Neural cell (in vitro differentiated cells): ENCODE data around the gene TGFBRAP1. TPM values are rescaled to one million over a fixed set of nuclear protein-coding genes. Genes with fewer than 3 reads are reported as not detected.

Experiments used
- H2AFZ ChIP-seq: fragments of 200-600, 300-800 bp; sonication (generic), shearing (Covaris generic); 2 replicates; pipeline ENCODE4 v1.6.0; 2014; ENCODE audit warnings: low read depth, mild to moderate bottlenecking, antibody characterized with exemption, low read length, moderate library complexity
- H3F3A ChIP-seq: fragments of 200-600 bp; shearing (Covaris generic); 2 replicates; pipeline ENCODE4 v1.6.1; 2016; ENCODE audit warnings: mild to moderate bottlenecking, moderate library complexity, mixed read lengths, antibody characterized with exemption, low read length; ENCODE audit not compliant: insufficient read depth, poor library complexity, severe bottlenecking
- H3K27ac ChIP-seq: fragments of 200-600, 300-800 bp; sonication (generic), shearing (Covaris generic); 2 replicates; pipeline ENCODE4 v1.5.1; 2014; ENCODE audit warnings: mild to moderate bottlenecking, low read length, moderate library complexity
- H3K27me3 ChIP-seq: fragments of 300-800, 200-600 bp; sonication (generic), shearing (Covaris generic); 2 replicates; pipeline ENCODE4 v1.6.0; 2014; ENCODE audit warnings: mild to moderate bottlenecking, low read depth, low read length, moderate library complexity; ENCODE audit not compliant: insufficient read depth
- H3K36me3 ChIP-seq: fragments of 300-800, 200-600 bp; sonication (generic), shearing (Covaris generic); 2 replicates; pipeline ENCODE4 v1.5.1; 2014; ENCODE audit warnings: mild to moderate bottlenecking, antibody characterized with exemption, low read length, moderate library complexity; ENCODE audit not compliant: insufficient read depth
- H3K4me2 ChIP-seq: fragments of 300-800, 200-600 bp; sonication (generic), shearing (Covaris generic); 2 replicates; pipeline ENCODE4 v1.6.0; 2014; ENCODE audit warnings: mild to moderate bottlenecking, low read length
- H3K4me3 ChIP-seq: fragments of 300-800, 200-600 bp; sonication (generic), shearing (Covaris generic); 2 replicates; pipeline ENCODE4 v1.5.1; 2014; ENCODE audit warnings: mild to moderate bottlenecking, low read length, moderate library complexity
- H3K79me2 ChIP-seq: fragments of 200-600 bp; shearing (Covaris generic); replicated peaks from 2 replicates; pipeline ENCODE4 v1.6.0; 2014; ENCODE audit warnings: mild to moderate bottlenecking, low read length, moderate library complexity; ENCODE audit not compliant: insufficient read depth
- H3K9ac ChIP-seq: fragments of 300-800, 200-600 bp; sonication (generic), shearing (Covaris generic); 2 replicates; pipeline ENCODE4 v1.6.1; 2016; ENCODE audit warnings: mild to moderate bottlenecking, low read length, mixed read lengths
- H3K9me2 ChIP-seq: fragments of 200-600 bp; shearing (Covaris generic); 2 replicates; pipeline ENCODE4 v1.6.1; 2016; ENCODE audit warnings: mild to moderate bottlenecking, low read length, mixed read lengths; ENCODE audit not compliant: insufficient read depth
- H3K9me3 ChIP-seq: fragments of 200-600, 300-800 bp; sonication (generic), shearing (Covaris generic); 2 replicates; pipeline ENCODE4 v1.6.1; 2016; ENCODE audit warnings: mild to moderate bottlenecking, mixed run types, low read length, moderate library complexity, mixed read lengths
- H4K20me1 ChIP-seq: fragments of 200-600 bp; shearing (Covaris generic); 2 replicates; pipeline ENCODE4 v1.6.1; 2016; ENCODE audit warnings: mild to moderate bottlenecking, mixed run types; ENCODE audit not compliant: insufficient read depth
- CTCF ChIP-seq: fragments of 450-650 bp; IDR thresholded peaks from 2 replicates; pipeline ENCODE4 v1.5.1; 2014; ENCODE audit warnings: antibody characterized with exemption, mild to moderate bottlenecking, moderate library complexity; ENCODE audit not compliant: poor library complexity, severe bottlenecking
- EP300 ChIP-seq: fragments of 450-650 bp; conservative IDR thresholded peaks from 2 replicates; pipeline ENCODE4 v1.6.1; 2014; ENCODE audit warnings: antibody characterized with exemption, mild to moderate bottlenecking, moderate library complexity; ENCODE audit not compliant: poor library complexity, severe bottlenecking
- EZH2 ChIP-seq: fragments of 200-600, 300-800 bp; shearing (Covaris generic), sonication (generic); IDR thresholded peaks from 2 replicates; pipeline ENCODE4 v1.6.1; 2014; ENCODE audit warnings: antibody characterized with exemption, low read length, borderline replicate concordance, mild to moderate bottlenecking; ENCODE audit not compliant: insufficient read depth, poor library complexity, severe bottlenecking
- MXI1 ChIP-seq: fragments of 450-650 bp; conservative IDR thresholded peaks from 2 replicates; pipeline ENCODE4 v1.6.1; 2014; ENCODE audit warnings: antibody characterized with exemption, mild to moderate bottlenecking; ENCODE audit not compliant: poor library complexity, severe bottlenecking
- POLR2AphosphoS5 ChIP-seq: IDR thresholded peaks from 2 replicates; pipeline ENCODE4 v1.6.1; 2012
- RAD21 ChIP-seq: fragments of 450-650 bp; conservative IDR thresholded peaks from 2 replicates; pipeline ENCODE4 v1.6.1; 2014; ENCODE audit warnings: antibody characterized with exemption, mild to moderate bottlenecking, moderate library complexity
- REST ChIP-seq: IDR thresholded peaks from 2 replicates; pipeline ENCODE4 v1.6.1; 2012; ENCODE audit warnings: borderline replicate concordance
- SMC3 ChIP-seq: fragments of 450-650 bp; conservative IDR thresholded peaks from 2 replicates; pipeline ENCODE4 v1.6.1; 2014; ENCODE audit warnings: antibody characterized with exemption, mild to moderate bottlenecking, moderate library complexity; ENCODE audit not compliant: poor library complexity
- TAF1 ChIP-seq: IDR thresholded peaks from 2 replicates; pipeline ENCODE4 v1.6.1; 2012; ENCODE audit warnings: low read depth
- polyA plus RNA-seq: library from polyadenylated mRNA; depleted of rRNA; stranded (reverse); fragments of >200 nt; gene quantifications from 2 replicates; pipeline ENCODE4 v1.2.3, GENCODE V29; 2014

TGFBRAP1 gene
- polyA plus RNA-seq, 1 donor from 2014 or later, result 13.9 TPM

DNA sequence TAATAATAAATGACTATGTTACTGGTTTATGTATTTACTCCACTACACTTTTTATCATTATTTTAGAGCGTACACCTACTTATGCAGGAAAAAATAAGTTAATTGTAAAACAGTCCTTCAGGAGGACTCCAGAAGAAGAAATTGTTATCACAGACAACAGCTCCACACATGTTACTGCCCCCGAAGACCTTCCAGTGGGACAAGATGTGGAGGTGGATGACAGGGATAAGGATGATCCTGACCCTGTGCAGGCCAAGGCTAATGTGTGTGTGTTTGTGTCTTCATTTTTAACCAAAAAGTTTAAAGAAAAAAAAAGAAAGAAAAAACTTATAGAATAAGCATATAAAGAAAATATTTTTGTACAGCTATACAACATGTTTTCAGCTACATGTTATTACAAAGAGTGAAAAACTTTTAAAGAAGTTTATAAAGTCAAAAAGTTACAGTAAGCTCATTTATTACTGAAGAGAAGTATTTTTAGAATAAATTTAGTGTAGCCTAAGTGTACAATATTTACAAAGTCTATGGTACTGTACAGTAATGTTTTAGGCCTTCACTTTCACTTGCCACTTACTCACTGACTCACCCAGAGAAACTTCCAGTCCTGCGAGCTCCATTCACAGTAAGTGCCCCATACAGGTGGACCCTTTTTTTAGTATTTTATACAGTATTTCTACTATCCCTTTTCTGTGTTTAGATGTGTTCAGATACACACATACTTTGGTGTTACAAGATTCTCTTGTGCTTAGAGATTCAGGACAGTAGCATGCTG lies 7.5 kb downstream of the TGFBRAP1 start:
- Histone ChIP-seq H3K4me2 (no peak overlapping the region), H3K9ac (no peak overlapping the region), H2AFZ (no peak overlapping the region), H3K27ac (no peak overlapping the region), H3K36me3 (no peaks in the 10 kb centered on the region), H4K20me1 (no peaks in the 10 kb centered on the region), H3K79me2 (peaks cover 7% of the 10 kb centered on the region), H3K9me3 (no peaks in the 10 kb centered on the region), H3F3A (no peaks in the 10 kb centered on the region), H3K9me2 (no peaks in the 10 kb centered on the region), H3K27me3 (no peaks in the 10 kb centered on the region), H3K4me3 (no peak overlapping the region)
- no peak for TF ChIP-seq SMC3
- no peak for TF ChIP-seq MXI1
- no peak for TF ChIP-seq EP300
- no peak for TF ChIP-seq EZH2
- TF ChIP-seq TAF1, result no peak
- no peak for TF ChIP-seq RAD21
- no peak for TF ChIP-seq REST
- no peak for TF ChIP-seq POLR2AphosphoS5
- TF ChIP-seq CTCF, result no peak

DNA sequence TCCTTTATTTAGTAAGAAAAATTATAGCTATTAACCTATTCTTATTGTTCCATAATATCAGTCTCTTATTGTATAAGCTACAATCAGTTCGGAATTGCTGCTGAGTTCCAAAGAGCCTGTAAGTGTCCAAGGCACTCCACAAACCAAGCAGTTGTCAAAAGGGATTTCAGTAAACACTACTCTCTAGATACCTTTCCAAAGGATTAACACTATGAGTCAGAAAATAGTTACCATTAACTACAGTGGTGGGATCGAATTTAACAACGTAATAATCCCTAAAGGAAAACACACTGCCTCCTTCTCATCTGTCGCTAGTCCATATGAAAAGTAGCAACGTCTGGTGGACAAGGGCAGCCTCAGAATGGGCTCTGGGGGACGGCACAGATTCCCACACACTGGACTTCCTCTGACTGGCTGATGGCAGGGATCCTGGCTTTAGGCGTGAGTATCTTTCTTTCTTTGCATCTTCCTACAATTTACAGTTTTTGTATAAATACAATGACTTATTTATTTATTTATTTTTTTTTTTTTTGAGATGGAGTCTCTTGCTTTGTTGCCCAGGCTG lies 8.8 kb downstream of the TGFBRAP1 start:
- H4K20me1 ChIP-seq, result no peaks in the 10 kb centered on the region
- H3K27me3 ChIP-seq, result no peaks in the 10 kb centered on the region
- H3F3A ChIP-seq, result no peaks in the 10 kb centered on the region
- no peaks in the 10 kb centered on the region for H3K9me2 ChIP-seq
- H2AFZ ChIP-seq, result no peak overlapping the region
- no peaks in the 10 kb centered on the region for H3K9me3 ChIP-seq
- no peak overlapping the region for H3K4me2 ChIP-seq
- no peak for TF ChIP-seq EP300
- TF ChIP-seq EZH2, result no peak
- no peak for TF ChIP-seq MXI1
- no peak for TF ChIP-seq CTCF
- no peak for TF ChIP-seq RAD21
- TF ChIP-seq TAF1, result no peak
- TF ChIP-seq SMC3, result no peak
- no peak for TF ChIP-seq REST
- no peak for TF ChIP-seq POLR2AphosphoS5
- no peak overlapping the region for H3K4me3 ChIP-seq
- no peak overlapping the region for H3K9ac ChIP-seq
- H3K36me3 ChIP-seq, result no peaks in the 10 kb centered on the region
- H3K27ac ChIP-seq, result no peak overlapping the region
- H3K79me2 ChIP-seq, result peaks cover 3% of the 10 kb centered on the region
